HUES64 (cell line): ENCODE results near the gene HOXD3.

Source experiments
- H3K27ac ChIP-seq: 2 replicates; pipeline ENCODE4 v1.7.0; 2013; ENCODE audit warnings: low read depth, low read length, inconsistent platforms
- H3K27me3 ChIP-seq: 2 replicates; pipeline ENCODE4 v1.6.1; 2013; ENCODE audit warnings: mild to moderate bottlenecking, low read length; ENCODE audit not compliant: insufficient read depth
- H3K36me3 ChIP-seq: 2 replicates; pipeline ENCODE4 v1.6.1; 2013; ENCODE audit warnings: mild to moderate bottlenecking, low read length; ENCODE audit not compliant: insufficient read depth
- H3K4me1 ChIP-seq: 2 replicates; pipeline ENCODE4 v1.6.1; 2013; ENCODE audit warnings: mild to moderate bottlenecking, low read length, moderate library complexity; ENCODE audit not compliant: insufficient read depth
- H3K4me3 ChIP-seq: 2 replicates; pipeline ENCODE4 v1.5.1; 2013; ENCODE audit warnings: mild to moderate bottlenecking, low read length, moderate library complexity
- H3K9ac ChIP-seq: 2 replicates; pipeline ENCODE4 v1.6.1; 2013; ENCODE audit warnings: mild to moderate bottlenecking, low read depth, low read length
- H3K9me3 ChIP-seq: 2 replicates; pipeline ENCODE4 v1.6.1; 2013; ENCODE audit warnings: low read depth, low read length; ENCODE audit not compliant: insufficient read depth
- WGBS: fragments of 150-250, 120-280 bp; methylation state at CpG from one replicate; pipeline ENCODE4 v1.1.7; 2013; ENCODE audit warnings: missing lambda C conversion rate; 5-methylcytosine and 5-hydroxymethylcytosine counted together

The HOXD3 gene

DNA sequence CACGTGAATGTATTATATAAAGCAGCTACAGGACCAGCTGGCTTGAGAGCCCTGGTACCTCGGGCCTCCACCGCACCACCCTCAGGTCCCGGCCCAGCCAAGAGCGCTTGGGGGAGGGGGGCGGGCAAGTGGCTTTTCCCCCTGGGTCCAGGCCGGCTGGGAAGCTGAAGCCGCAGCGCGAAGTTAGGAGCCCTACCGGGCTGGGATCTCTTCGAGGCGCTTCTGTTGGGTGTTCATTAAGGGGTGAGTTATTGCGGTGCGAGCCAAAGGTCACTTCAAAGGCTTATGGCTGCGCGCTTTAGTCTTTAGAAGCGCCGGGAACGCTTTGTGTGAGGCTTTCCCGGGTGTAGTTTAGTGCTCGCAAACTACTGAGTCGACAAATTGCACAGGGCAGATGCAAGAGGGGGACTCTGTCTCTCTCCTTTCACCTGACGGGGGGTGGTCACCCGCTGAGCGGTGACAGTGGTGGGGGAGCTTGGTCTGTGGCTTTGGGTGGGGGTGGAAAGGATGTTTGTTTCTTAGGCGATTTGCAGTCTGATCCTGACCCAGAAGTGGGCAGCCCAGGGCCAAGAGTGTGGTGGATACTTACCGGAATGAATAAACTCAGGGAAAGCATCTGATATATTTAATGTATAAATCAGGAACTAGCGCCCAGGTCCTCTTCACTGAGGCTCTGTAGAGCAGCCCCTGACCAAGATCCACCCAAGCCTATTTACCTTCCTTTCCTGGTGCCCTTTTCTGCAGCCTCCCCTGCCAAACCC is 6.0 kb downstream of the HOXD3 start:
- H3K27me3 ChIP-seq = peaks cover 100% of the 10 kb centered on the region
- 4% methylated on average over 29 of the region's 29 CpGs for WGBS
- H3K4me3 ChIP-seq = no peak overlapping the region
- no peak overlapping the region for H3K27ac ChIP-seq
- H3K9ac ChIP-seq = no peak overlapping the region
- no peaks in the 10 kb centered on the region for H3K36me3 ChIP-seq
- no peaks in the 10 kb centered on the region for H3K9me3 ChIP-seq
- H3K4me1 ChIP-seq = peaks cover 5% of the 10 kb centered on the region; the same call in 1 of the 2 replicates

DNA sequence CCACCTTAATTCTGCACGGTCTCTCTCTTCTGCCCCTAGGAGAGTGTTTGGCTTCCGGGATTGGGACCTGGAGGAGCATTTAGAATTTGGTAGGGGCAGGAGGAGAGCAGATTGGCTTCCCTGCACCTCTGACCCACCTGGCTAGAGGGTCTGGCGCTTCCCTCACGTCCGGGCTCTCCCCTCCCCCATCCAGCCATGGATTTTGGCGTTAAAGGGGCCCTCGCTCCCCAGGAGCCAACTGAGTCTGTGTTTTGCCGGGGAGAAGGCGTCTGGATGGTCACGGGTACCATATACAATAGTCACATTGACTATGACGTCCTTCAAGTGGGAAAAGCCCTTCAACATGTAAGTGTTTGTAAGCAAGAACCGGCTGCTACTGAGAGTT is 6.6 kb downstream of the HOXD3 start:
- peaks cover 5% of the 10 kb centered on the region; the same call in 1 of the 2 replicates for H3K4me1 ChIP-seq
- WGBS = 0% methylated on average over 9 of the region's 12 CpGs
- H3K27ac ChIP-seq = no peak overlapping the region
- H3K36me3 ChIP-seq = no peaks in the 10 kb centered on the region
- no peak overlapping the region for H3K9ac ChIP-seq
- peaks cover 100% of the 10 kb centered on the region for H3K27me3 ChIP-seq
- no peaks in the 10 kb centered on the region for H3K9me3 ChIP-seq
- no peak overlapping the region for H3K4me3 ChIP-seq

DNA sequence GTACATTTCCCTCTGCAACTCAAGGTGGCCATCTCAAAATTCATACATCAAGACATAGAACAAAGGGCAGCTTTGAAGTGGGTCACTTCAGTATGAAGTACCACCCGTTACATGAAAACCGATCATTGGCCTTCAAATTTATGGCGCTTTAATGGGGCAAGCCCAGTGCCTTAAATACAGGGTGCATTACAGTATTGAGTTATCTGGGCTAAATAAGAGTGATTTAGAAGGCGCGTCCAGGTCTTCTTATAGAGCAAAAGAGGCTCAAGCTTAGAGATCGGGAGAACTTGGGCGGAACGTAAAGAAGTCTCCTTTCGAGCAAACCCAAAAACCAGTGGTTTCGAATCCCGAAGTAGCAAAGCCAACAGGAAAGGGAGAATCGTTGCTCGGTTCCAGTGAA is 7.1 kb downstream of the HOXD3 start:
- H3K27me3 ChIP-seq = peaks cover 100% of the 10 kb centered on the region
- H3K36me3 ChIP-seq = no peaks in the 10 kb centered on the region
- 11% methylated on average over 13 of the region's 13 CpGs for WGBS
- H3K4me1 ChIP-seq = peaks cover 5% of the 10 kb centered on the region; the same call in 1 of the 2 replicates
- H3K27ac ChIP-seq = no peak overlapping the region
- H3K4me3 ChIP-seq = no peak overlapping the region
- H3K9ac ChIP-seq = no peak overlapping the region
- H3K9me3 ChIP-seq = no peaks in the 10 kb centered on the region

DNA sequence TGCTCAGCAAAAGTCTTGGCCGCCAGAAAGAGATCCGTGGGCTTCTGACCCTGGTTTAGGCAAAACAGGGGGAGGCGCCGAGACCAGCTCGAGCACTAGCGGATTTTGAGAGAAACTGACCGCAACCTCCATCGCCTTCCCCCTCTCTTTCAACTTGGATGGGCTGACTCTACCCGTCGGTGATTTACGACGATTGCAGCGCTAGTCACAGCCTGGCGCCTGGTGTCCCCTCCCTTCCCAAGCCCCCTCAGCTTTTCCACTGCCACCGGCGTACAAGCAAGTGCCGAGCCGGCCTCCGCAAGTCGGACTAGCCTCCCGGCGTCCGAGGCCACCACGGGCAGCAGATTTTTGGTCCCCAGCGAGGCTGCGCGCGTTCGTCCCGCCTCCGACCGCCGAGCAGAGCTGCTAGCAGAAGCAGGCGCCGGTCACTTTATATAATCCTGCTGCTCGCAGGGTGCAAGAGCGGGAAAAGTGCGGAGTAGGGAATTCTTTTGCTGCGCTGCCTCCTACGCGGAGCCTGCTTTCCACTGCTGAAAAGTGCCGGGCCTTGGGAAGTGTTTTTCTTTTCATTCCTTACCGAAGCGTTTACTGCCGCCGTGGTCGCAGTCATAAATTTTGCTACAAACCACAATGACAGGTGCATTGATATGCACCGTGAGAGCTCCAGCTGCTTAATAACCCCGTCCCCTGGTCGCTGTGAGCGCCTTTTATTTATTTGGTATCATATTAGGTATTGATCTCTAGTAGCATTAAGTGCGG is 7.7 kb downstream of the HOXD3 start:
- Histone ChIP-seq H3K36me3 (no peaks in the 10 kb centered on the region), H3K9me3 (no peaks in the 10 kb centered on the region), H3K27me3 (peaks cover 100% of the 10 kb centered on the region), H3K9ac (no peak overlapping the region), H3K27ac (no peak overlapping the region), H3K4me3 (no peak overlapping the region), H3K4me1 (peaks cover 5% of the 10 kb centered on the region; the same call in 1 of the 2 replicates)
- WGBS = 1% methylated on average over 52 of the region's 52 CpGs

DNA sequence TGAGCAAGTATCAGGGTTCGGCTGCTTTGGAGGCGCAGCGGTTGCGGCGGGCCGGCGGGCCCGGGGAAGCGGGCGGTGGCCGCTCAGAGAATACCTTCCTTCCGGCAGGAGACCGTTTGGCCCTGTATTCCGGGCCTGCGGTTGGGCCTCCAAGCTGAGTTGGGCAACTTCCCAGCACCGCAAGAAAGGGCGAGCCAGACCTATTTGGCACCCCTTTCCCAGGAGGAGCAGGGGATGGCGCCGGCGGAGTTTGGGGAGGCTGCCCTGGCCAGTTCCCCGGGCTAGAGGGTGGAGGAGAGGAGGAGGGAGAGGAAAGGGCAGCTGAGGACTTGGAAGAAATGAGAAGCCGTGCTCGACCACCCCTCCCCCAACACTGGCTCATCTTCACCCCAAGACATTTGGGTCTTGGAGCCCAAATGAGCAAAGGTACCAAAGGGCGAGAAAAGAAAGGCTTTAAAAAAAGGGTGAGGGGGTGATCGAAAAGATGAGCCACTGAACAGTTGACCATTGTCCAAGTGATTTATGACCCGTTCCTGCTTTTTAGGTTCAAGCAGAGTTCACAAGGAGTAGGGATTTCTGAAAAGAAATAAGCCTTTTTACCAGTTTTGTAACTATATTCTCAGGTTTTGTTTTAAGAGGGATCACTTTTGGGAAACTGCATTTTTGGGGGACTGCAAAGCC is 8.4 kb downstream of the HOXD3 start:
- 6% methylated on average over 24 of the region's 26 CpGs for WGBS
- H3K4me3 ChIP-seq = no peak overlapping the region
- no peaks in the 10 kb centered on the region for H3K36me3 ChIP-seq
- peaks cover 5% of the 10 kb centered on the region; the same call in 1 of the 2 replicates for H3K4me1 ChIP-seq
- H3K9me3 ChIP-seq = no peaks in the 10 kb centered on the region
- no peak overlapping the region for H3K9ac ChIP-seq
- peaks cover 100% of the 10 kb centered on the region for H3K27me3 ChIP-seq
- H3K27ac ChIP-seq = no peak overlapping the region

DNA sequence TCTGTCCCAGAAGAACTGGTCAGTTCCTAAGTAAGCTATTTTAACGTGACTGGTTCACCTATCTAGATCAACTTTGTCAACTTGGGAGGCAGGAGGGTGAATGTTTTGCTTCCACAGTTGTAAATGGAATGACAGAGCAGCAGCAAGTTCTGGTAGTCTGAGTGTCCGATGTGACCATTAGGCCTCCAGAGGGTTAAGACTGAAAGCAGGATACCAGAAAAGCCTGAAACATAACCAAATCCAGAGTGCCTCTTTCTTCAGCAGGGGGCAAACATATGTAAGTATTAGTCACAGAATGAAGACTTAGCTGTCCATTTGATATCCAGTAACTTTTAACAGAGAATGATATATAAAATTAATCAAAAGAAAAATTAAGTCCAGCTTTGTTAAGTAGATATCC is 9.2 kb downstream of the HOXD3 start:
- Histone ChIP-seq H3K36me3 (no peaks in the 10 kb centered on the region), H3K27ac (no peak overlapping the region), H3K9me3 (no peaks in the 10 kb centered on the region), H3K4me1 (peaks cover 5% of the 10 kb centered on the region; the same call in 1 of the 2 replicates), H3K9ac (no peak overlapping the region), H3K27me3 (peaks cover 100% of the 10 kb centered on the region), H3K4me3 (no peak overlapping the region)
- 33% methylated on average over 2 of the region's 2 CpGs for WGBS

DNA sequence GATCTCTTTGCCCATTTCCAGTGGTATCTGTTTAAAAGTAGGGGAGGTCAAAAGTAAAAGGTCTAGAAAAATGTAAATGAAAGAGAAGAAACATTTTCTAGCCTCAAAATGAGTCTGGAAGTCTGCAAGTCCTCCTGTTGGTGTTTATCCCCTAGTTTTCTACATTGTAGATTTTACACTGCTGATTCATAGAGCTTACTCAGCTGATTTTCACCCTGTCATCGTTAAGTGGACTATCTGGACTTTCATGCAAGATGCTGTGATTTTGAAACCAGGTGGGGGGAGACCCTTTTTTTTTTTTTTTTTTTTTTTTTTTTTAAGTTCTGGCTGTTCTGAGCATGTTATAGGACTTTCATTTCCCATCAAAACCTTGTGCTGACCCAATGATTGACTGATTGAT is 10.3 kb downstream of the HOXD3 start:
- no peaks in the 10 kb centered on the region for H3K36me3 ChIP-seq
- H3K27ac ChIP-seq = no peak overlapping the region
- H3K9ac ChIP-seq = no peak overlapping the region
- H3K9me3 ChIP-seq = no peaks in the 10 kb centered on the region
- 50% methylated on average over 1 of the region's 1 CpG for WGBS
- H3K4me3 ChIP-seq = no peak overlapping the region
- H3K4me1 ChIP-seq = peaks cover 5% of the 10 kb centered on the region; the same call in 1 of the 2 replicates
- H3K27me3 ChIP-seq = peaks cover 100% of the 10 kb centered on the region

DNA sequence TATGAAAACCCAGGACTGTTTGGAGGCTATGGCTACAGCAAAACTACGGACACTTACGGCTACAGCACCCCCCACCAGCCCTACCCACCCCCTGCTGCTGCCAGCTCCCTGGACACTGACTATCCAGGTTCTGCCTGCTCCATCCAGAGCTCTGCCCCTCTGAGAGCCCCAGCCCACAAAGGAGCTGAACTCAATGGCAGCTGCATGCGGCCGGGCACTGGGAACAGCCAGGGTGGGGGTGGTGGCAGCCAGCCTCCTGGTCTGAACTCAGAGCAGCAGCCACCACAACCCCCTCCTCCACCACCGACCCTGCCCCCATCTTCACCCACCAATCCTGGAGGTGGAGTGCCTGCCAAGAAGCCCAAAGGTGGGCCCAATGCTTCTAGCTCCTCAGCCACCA is 12.1 kb downstream of the HOXD3 start:
- 60% methylated on average over 5 of the region's 5 CpGs for WGBS
- no peaks in the 10 kb centered on the region for H3K9me3 ChIP-seq
- H3K4me3 ChIP-seq = no peak overlapping the region
- H3K27me3 ChIP-seq = peaks cover 100% of the 10 kb centered on the region
- no peak overlapping the region for H3K9ac ChIP-seq
- H3K36me3 ChIP-seq = no peaks in the 10 kb centered on the region
- no peak overlapping the region for H3K27ac ChIP-seq
- H3K4me1 ChIP-seq = peaks cover 2% of the 10 kb centered on the region; the same call in 1 of the 2 replicates

DNA sequence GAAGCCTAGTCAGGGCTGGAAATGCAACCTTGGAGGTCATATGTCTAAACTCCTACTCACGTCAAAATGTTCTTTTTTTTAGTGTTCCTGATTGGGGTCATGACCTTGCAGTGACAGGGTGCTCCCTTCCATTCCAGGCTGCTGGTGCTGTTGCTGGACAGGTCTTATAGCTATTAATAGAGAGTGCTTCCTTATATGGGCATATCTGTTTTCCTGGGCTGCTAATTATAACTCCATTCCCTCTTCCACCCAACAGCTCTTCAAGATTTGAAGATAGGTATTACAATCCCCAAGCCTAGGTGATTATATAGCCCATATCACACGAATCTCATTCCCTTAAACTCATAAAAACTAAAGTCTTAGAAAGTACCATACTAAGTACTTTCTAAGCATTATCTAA is 12.6 kb downstream of the HOXD3 start:
- H3K4me1 ChIP-seq = peaks cover 8% of the 10 kb centered on the region; the same call in 1 of the 2 replicates
- H3K27me3 ChIP-seq = peaks cover 100% of the 10 kb centered on the region
- H3K27ac ChIP-seq = no peak overlapping the region
- H3K36me3 ChIP-seq = no peaks in the 10 kb centered on the region
- WGBS = 63% methylated on average over 2 of the region's 2 CpGs
- no peaks in the 10 kb centered on the region for H3K9me3 ChIP-seq
- no peak overlapping the region for H3K4me3 ChIP-seq
- no peak overlapping the region for H3K9ac ChIP-seq

DNA sequence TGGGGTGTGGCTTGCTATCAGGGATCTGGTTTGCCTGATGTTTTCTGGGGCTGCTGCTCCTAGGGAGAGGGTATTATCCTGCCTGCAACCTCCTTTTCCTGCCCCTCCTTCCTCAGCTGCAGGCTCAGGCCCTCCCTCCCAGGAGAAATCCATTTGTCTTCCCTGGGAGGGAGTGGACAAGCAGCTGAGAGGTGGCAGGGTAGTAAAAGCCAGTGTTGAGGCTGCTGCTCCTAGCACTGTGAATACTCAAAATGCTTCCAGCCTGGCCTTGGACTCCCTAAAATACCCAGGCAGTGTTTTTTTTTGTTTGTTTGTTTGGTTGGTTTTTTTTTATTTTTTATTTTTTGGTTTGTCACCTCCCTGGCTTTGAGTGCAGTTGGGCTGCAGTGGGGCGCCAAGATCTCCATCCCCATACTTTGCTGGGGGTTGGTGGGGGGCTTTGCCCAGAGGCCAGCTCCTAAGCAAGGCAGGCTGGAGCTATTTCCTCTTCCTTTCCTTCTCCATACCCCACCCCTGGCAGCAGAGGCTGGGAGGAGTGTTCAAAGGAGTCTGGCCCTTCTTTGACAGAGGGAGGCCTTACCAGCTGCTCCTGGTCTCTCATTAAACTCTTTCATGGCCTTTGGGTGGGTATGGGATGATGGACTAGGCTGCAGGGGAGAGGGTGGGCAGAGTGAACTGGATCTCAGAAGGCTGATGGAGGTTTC is 13.6 kb downstream of the HOXD3 start:
- H3K36me3 ChIP-seq = no peaks in the 10 kb centered on the region
- H3K9me3 ChIP-seq = no peaks in the 10 kb centered on the region
- no CpG with 5 or more reads among the region's 1 CpG for WGBS
- no peak overlapping the region for H3K9ac ChIP-seq
- no peak overlapping the region for H3K27ac ChIP-seq
- peaks cover 14% of the 10 kb centered on the region for H3K4me1 ChIP-seq
- H3K27me3 ChIP-seq = peaks cover 100% of the 10 kb centered on the region
- no peak overlapping the region for H3K4me3 ChIP-seq
